SK-N-SH (cell line): Measurements from ENCODE around the gene PRM1. TPM values are rescaled to one million over a fixed set of nuclear protein-coding genes. Genes with fewer than 3 reads are reported as not detected.

Experiments
- CTCF ChIA-PET: fragments of 300-600, 350-600 bp; formaldehyde crosslinking; extraction: SDS; loops from one replicate; lab custom pipeline; 2021; lab: Yijun Ruan, JAX
- POLR2A ChIA-PET: fragments of 350-600 bp; sonication (Branson Sonifier 250); formaldehyde crosslinking; extraction: SDS; loops from one replicate; lab custom pipeline; 2020; ENCODE audit warnings: antibody characterized with exemption, inconsistent platforms; lab: Yijun Ruan, JAX
- DNase-seq: peaks from one replicate; pipeline ENCODE4 v3.0.0; 2012
- H2AFZ ChIP-seq: fragments of 200-600 bp; sonication (generic); 2 replicates; pipeline ENCODE4 v1.8.1; 2016; ENCODE audit warnings: antibody characterized with exemption, mild to moderate bottlenecking, low read depth
- H3F3A ChIP-seq: fragments of 200-600 bp; sonication (generic); replicated peaks from 2 replicates; pipeline ENCODE3; 2016; ENCODE audit warnings: antibody characterized with exemption, mild to moderate bottlenecking; ENCODE audit not compliant: insufficient read depth
- H3K27ac ChIP-seq, 2 experiments: fragments of 200-500 bp in 1 of 2; fragments of 200-600 bp in 1 of 2; sonication (Bioruptor generic) in 1 of 2; sonication (generic), shearing (Covaris generic) in 1 of 2; 2 replicates each; pipeline versions ENCODE4 v1.5.1 to v1.6.1; 2014 to 2016; ENCODE audit warnings: low read depth in 2 of 2, inconsistent platforms in 1 of 2, low read length in 1 of 2, mild to moderate bottlenecking in 1 of 2, mixed read lengths in 1 of 2
- H3K27me3 ChIP-seq: fragments of 200-600 bp; sonication (generic), shearing (Covaris generic); 2 replicates; pipeline ENCODE4 v1.6.1; 2016; ENCODE audit warnings: mixed run types; ENCODE audit not compliant: insufficient read depth
- H3K36me3 ChIP-seq, 2 experiments: fragments of 200-500 bp in 1 of 2; fragments of 200-600 bp in 1 of 2; sonication (Bioruptor generic) in 1 of 2; sonication (generic) in 1 of 2; replicated peaks in 1 of 2; 2 replicates each; pipeline versions ENCODE3 to v1.5.1; 2014 to 2016; ENCODE audit warnings: low read length in 1 of 2, mild to moderate bottlenecking in 1 of 2; ENCODE audit not compliant: insufficient read depth in 2 of 2, control insufficient read depth in 1 of 2
- H3K4me1 ChIP-seq, 2 experiments: fragments of 200-500 bp in 1 of 2; fragments of 200-600 bp in 1 of 2; sonication (Bioruptor generic) in 1 of 2; sonication (generic), shearing (Covaris generic) in 1 of 2; 2 replicates each; pipeline versions ENCODE4 v1.5.1 to v1.6.1; 2014 to 2016; ENCODE audit warnings: low read depth in 1 of 2, low read length in 1 of 2, mixed run types in 1 of 2; ENCODE audit not compliant: insufficient read depth in 2 of 2, control insufficient read depth in 1 of 2
- H3K4me2 ChIP-seq: fragments of 200-600 bp; sonication (generic), shearing (Covaris generic); 2 replicates; pipeline ENCODE4 v1.6.1; 2017; ENCODE audit warnings: mixed run types
- H3K4me3 ChIP-seq, 2 experiments: fragments of 200-500 bp in 1 of 2; fragments of 200-600 bp in 1 of 2; sonication (Bioruptor generic) in 1 of 2; sonication (generic), shearing (Covaris generic) in 1 of 2; 2 replicates each; pipeline versions ENCODE4 v1.5.1 to v1.8.1; 2014 to 2016; ENCODE audit warnings: low read depth in 2 of 2, inconsistent platforms in 1 of 2, low read length in 1 of 2, mild to moderate bottlenecking in 1 of 2, mixed read lengths in 1 of 2, moderate library complexity in 1 of 2
- H3K79me2 ChIP-seq: fragments of 200-600 bp; sonication (generic); 2 replicates; pipeline ENCODE4 v1.8.1; 2017; ENCODE audit warnings: mild to moderate bottlenecking; ENCODE audit not compliant: insufficient read depth
- H3K9ac ChIP-seq: fragments of 200-600 bp; sonication (generic); 2 replicates; pipeline ENCODE4 v1.6.1; 2017; ENCODE audit warnings: mixed run types
- H3K9me2 ChIP-seq: fragments of 200-600 bp; sonication (generic); 2 replicates; pipeline ENCODE4 v1.6.1; 2017; ENCODE audit warnings: mixed run types
- H3K9me3 ChIP-seq: fragments of 200-600 bp; sonication (generic); 2 replicates; pipeline ENCODE4 v1.6.1; 2017; ENCODE audit warnings: mixed run types, mild to moderate bottlenecking, moderate library complexity
- H4K20me1 ChIP-seq: fragments of 200-600 bp; sonication (generic); 2 replicates; pipeline ENCODE4 v1.6.1; 2017; ENCODE audit warnings: mild to moderate bottlenecking, mixed run types; ENCODE audit not compliant: insufficient read depth
- CHD2 ChIP-seq: fragments of 150-350 bp; IDR thresholded peaks from 2 replicates; pipeline ENCODE4 v1.6.1; 2018; ENCODE audit warnings: low read length; ENCODE audit not compliant: partially characterized antibody
- EZH2phosphoT487 ChIP-seq: fragments of 200-600 bp; sonication (generic); IDR thresholded peaks from 2 replicates; pipeline ENCODE4 v1.6.1; 2017; ENCODE audit warnings: low read depth, mixed run types, mild to moderate bottlenecking, antibody characterized with exemption, moderate library complexity, borderline replicate concordance
- FOXM1 ChIP-seq: IDR thresholded peaks from 2 replicates; pipeline ENCODE4 v1.4.0; 2012; ENCODE audit warnings: low read depth, mild to moderate bottlenecking
- GABPA ChIP-seq: IDR thresholded peaks from 2 replicates; pipeline ENCODE4 v1.4.0; 2012; ENCODE audit warnings: low read depth, mild to moderate bottlenecking
- GATA2 ChIP-seq: sonication (generic); formaldehyde crosslinking; IDR thresholded peaks from 2 replicates; pipeline ENCODE4 v1.5.0; 2020; ENCODE audit warnings: mild to moderate bottlenecking, missing genetic modification reagents
- MEF2A ChIP-seq: IDR thresholded peaks from 2 replicates; pipeline ENCODE4 v1.4.0; 2012; ENCODE audit warnings: low read depth, borderline replicate concordance
- NRF1 ChIP-seq: IDR thresholded peaks from 2 replicates; pipeline ENCODE4 v1.6.1; 2012; ENCODE audit warnings: low read depth, mild to moderate bottlenecking, low read length
- RAD21 ChIP-seq: IDR thresholded peaks from 2 replicates; pipeline ENCODE4 v1.6.1; 2012; ENCODE audit warnings: mild to moderate bottlenecking, low read length
- RXRA ChIP-seq: IDR thresholded peaks from 2 replicates; pipeline ENCODE4 v1.4.0; 2012; ENCODE audit warnings: low read depth, mild to moderate bottlenecking, borderline replicate concordance
- SMC3 ChIP-seq: IDR thresholded peaks from 2 replicates; pipeline ENCODE4 v1.6.1; 2012; ENCODE audit warnings: low read depth, low read length, improper control_type of control experiment
- TAF1 ChIP-seq: IDR thresholded peaks from 2 replicates; pipeline ENCODE4 v1.6.1; 2012; ENCODE audit warnings: low read depth, mild to moderate bottlenecking, low read length, moderate library complexity, borderline replicate concordance
- YY1 ChIP-seq: IDR thresholded peaks from 2 replicates; pipeline ENCODE4 v1.4.0; 2012; ENCODE audit warnings: low read depth, mild to moderate bottlenecking
- WGBS: methylation state at CpG from one replicate; pipeline ENCODE4 v1.1.6; 2017; ENCODE audit warnings: low lambda C conversion rate; 5-methylcytosine and 5-hydroxymethylcytosine counted together
- polyA plus RNA-seq, 3 experiments: library from polyadenylated mRNA; depleted of rRNA; stranded (reverse); fragments of >200 nt; gene quantifications; 2 replicates each; pipeline ENCODE4 v1.2.3, GENCODE V29; 2012
- TF ChIP-seq, protein P1 (sequence below): IDR thresholded peaks from 2 replicates; pipeline ENCODE4 v1.4.0; 2012; ENCODE audit warnings: low read depth, borderline replicate concordance
- TF ChIP-seq, protein P2 (sequence below): fragments of 200-600 bp; sonication (generic); IDR thresholded peaks from 2 replicates; pipeline ENCODE4 v1.6.1; 2017; ENCODE audit warnings: antibody characterized with exemption, mild to moderate bottlenecking, moderate library complexity
- TF ChIP-seq, protein P3 (sequence below): fragments of 150-350 bp; IDR thresholded peaks from 2 replicates; pipeline ENCODE4 v1.6.1; 2016; ENCODE audit warnings: mild to moderate bottlenecking, low read depth, low read length

PRM1 gene
- polyA plus RNA-seq, 1 of the 3 experiments (the other 2 are of a cell fraction) = not detected

DNA sequence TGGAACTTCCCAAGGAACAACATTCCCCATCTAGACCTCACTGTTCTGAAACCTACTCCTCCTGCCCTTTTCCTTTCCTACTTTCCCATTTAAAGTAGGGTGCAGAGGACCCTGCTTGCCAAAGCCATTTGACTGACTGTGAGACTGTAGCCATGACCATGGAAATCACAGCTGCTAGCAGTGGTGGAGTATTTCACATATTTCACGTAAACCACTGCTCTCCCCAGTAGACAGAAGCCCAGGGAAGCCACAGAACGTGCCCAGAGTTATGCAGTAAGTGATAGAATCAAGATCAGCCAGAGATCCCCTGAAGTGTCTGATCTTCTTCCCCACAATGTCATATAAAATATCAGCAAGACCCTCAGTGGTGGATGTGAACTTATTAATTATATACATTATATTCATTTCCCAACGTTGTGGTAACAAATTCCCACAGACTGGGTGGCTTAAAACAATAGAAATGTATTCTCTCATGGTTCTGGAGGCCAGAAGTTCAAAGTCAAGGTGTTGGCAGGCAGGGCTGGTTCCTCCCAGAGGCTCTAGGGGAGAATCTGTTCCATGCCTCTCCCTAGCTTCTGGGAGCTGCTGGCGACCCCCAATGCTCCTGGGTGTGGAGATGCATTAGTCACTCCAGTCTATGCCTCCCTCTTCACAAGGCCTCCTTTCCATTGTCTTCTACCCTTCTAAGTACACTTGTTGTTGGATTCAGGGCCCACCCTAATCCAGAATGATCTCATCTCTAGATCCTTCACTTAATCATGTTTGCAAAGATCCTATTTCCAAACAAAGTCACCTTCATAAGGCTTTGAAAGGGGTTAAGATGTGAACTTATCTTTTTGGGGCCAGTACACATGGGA, 20.7 kb upstream of the PRM1 start:
- Histone ChIP-seq H3K27me3 (no peaks in the 10 kb centered on the region), H3K9me3 (no peaks in the 10 kb centered on the region), H3K27ac (no peak overlapping the region), H4K20me1 (no peaks in the 10 kb centered on the region), H3K4me3 (no peak overlapping the region), H3K4me1 (peaks cover 0 to 24% of the 10 kb centered on the region in 2 experiments; a peak in 2 of 4 replicates), H3K9me2 (no peaks in the 10 kb centered on the region), H3K4me2 (no peak overlapping the region), H3K79me2 (no peaks in the 10 kb centered on the region)
- DNase-seq = no peak
- POLR2A ChIA-PET = no interaction called here
- WGBS = 60% methylated on average over 4 of the region's 4 CpGs
- TF ChIP-seq EZH2phosphoT487 (no peak), GATA2 (CRISPR knock-in tag) (no peak), CHD2 (no peak), MEF2A (no peak), NRF1 (no peak), YY1 (no peak), RAD21 (no peak), FOXM1 (no peak), GABPA (no peak), RXRA (no peak), SMC3 (no peak), TAF1 (no peak)
- TF ChIP-seq, protein P1, sequence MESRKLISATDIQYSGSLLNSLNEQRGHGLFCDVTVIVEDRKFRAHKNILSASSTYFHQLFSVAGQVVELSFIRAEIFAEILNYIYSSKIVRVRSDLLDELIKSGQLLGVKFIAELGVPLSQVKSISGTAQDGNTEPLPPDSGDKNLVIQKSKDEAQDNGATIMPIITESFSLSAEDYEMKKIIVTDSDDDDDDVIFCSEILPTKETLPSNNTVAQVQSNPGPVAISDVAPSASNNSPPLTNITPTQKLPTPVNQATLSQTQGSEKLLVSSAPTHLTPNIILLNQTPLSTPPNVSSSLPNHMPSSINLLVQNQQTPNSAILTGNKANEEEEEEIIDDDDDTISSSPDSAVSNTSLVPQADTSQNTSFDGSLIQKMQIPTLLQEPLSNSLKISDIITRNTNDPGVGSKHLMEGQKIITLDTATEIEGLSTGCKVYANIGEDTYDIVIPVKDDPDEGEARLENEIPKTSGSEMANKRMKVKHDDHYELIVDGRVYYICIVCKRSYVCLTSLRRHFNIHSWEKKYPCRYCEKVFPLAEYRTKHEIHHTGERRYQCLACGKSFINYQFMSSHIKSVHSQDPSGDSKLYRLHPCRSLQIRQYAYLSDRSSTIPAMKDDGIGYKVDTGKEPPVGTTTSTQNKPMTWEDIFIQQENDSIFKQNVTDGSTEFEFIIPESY = no peak
- TF ChIP-seq, protein P2, sequence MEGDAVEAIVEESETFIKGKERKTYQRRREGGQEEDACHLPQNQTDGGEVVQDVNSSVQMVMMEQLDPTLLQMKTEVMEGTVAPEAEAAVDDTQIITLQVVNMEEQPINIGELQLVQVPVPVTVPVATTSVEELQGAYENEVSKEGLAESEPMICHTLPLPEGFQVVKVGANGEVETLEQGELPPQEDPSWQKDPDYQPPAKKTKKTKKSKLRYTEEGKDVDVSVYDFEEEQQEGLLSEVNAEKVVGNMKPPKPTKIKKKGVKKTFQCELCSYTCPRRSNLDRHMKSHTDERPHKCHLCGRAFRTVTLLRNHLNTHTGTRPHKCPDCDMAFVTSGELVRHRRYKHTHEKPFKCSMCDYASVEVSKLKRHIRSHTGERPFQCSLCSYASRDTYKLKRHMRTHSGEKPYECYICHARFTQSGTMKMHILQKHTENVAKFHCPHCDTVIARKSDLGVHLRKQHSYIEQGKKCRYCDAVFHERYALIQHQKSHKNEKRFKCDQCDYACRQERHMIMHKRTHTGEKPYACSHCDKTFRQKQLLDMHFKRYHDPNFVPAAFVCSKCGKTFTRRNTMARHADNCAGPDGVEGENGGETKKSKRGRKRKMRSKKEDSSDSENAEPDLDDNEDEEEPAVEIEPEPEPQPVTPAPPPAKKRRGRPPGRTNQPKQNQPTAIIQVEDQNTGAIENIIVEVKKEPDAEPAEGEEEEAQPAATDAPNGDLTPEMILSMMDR = no peak
- TF ChIP-seq, protein P3, sequence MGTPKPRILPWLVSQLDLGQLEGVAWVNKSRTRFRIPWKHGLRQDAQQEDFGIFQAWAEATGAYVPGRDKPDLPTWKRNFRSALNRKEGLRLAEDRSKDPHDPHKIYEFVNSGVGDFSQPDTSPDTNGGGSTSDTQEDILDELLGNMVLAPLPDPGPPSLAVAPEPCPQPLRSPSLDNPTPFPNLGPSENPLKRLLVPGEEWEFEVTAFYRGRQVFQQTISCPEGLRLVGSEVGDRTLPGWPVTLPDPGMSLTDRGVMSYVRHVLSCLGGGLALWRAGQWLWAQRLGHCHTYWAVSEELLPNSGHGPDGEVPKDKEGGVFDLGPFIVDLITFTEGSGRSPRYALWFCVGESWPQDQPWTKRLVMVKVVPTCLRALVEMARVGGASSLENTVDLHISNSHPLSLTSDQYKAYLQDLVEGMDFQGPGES = no peak
- TF ChIP-seq, all 33 proteins: peak for 0
- CTCF ChIA-PET = interaction anchor here (0.6 to 1.1 kb wide), 4 partner anchors 13 to 55 kb away, joined by 3 to 8 read pairs (median 3); partner anchors contain the start of gene SOCS1
- Histone ChIP-seq H3K9ac (no peak overlapping the region), H3K36me3 (no peaks in the 10 kb centered on the region), H3F3A (peaks cover 3% of the 10 kb centered on the region), H2AFZ (no peak overlapping the region)
